Adrenal gland (tissue), 5 donors: ENCODE results near the gene SLC2A2.

ENCODE experiments used
- CTCF ChIP-seq, 6 experiments: fragments of 450-650 bp in 4 of 6; fragments of 200-600 bp in 2 of 6; sonication (generic) in 1 of 6; IDR thresholded peaks; 1 replicate in 5 of 6; 2 replicates in 1 of 6; pipeline versions ENCODE4 v1.5.1 to v1.8.0; 2016 to 2021; ENCODE audit warnings: antibody characterized with exemption in 6 of 6, mild to moderate bottlenecking in 2 of 6, moderate library complexity in 1 of 6
- POLR2A ChIP-seq, 2 donors: fragments of 450-650 bp; IDR thresholded peaks; one replicate each; pipeline ENCODE4 v1.6.1; 2017; ENCODE audit warnings: antibody characterized with exemption in 2 of 2, mild to moderate bottlenecking in 2 of 2, moderate library complexity in 1 of 2
- donor health status: DM: no; HTN: no; CAD: no.

GRCh38 chr3:171028025-171028778 is 1.7 kb upstream of the SLC2A2 start:
- TF ChIP-seq POLR2A (IDR thresholded peaks at IDR 0.05) (no peak), CTCF (IDR thresholded peaks at IDR 0.05) (no peak)
